B cell (primary cell): ENCODE measurements around the gene CPA4. TPM values are rescaled to one million over a fixed set of nuclear protein-coding genes. Genes with fewer than 3 reads are reported as not detected.

Experiments used
- ATAC-seq: fragments of 200-7000 bp; cut with Tn5 transposase; one replicate; pipeline ENCODE4 v1.10.0; 2021; ENCODE audit warnings: low read depth, mild to moderate bottlenecking, moderate number of reproducible peaks, moderate library complexity
- CTCF ChIA-PET: fragments of 350-600 bp; sonication (Branson Sonifier 250); formaldehyde crosslinking; loops from one replicate; lab custom pipeline; 2021; ENCODE audit warnings: antibody characterized with exemption, inconsistent platforms; lab: Charles Lee
- POLR2A ChIA-PET: fragments of 350-600 bp; sonication (Branson Sonifier 250); formaldehyde crosslinking; loops from one replicate; lab custom pipeline; 2021; ENCODE audit warnings: antibody characterized with exemption; lab: Charles Lee
- DNase-seq: peaks from one replicate; pipeline ENCODE4 v3.0.0; 2013
- H2AFZ ChIP-seq: 2 replicates; pipeline ENCODE4 v1.6.1; 2012; ENCODE audit warnings: mild to moderate bottlenecking, low read depth, low read length; ENCODE audit not compliant: insufficient read depth, poor library complexity, severe bottlenecking
- H3K27ac ChIP-seq, 2 donors: 1 replicate in 1 of 2; 2 replicates in 1 of 2; pipeline ENCODE4 v1.5.1; 2012 to 2013; ENCODE audit warnings: low read length in 2 of 2, mild to moderate bottlenecking in 2 of 2, moderate library complexity in 1 of 2
- H3K27me3 ChIP-seq, 4 experiments: fragments of 200-600 bp in 1 of 4; sonication (generic) in 1 of 4; replicated peaks in 1 of 4; 1 replicate in 2 of 4; 2 replicates in 2 of 4; pipeline versions ENCODE4 v1.6.1 to v1.7.0; 2013 to 2016; ENCODE audit warnings: low read length in 3 of 4, mild to moderate bottlenecking in 2 of 4, mixed read lengths in 1 of 4, moderate library complexity in 1 of 4; ENCODE audit not compliant: insufficient read depth in 4 of 4, control insufficient read depth in 3 of 4; ENCODE audit errors: control extremely low read depth in 1 of 4
- H3K36me3 ChIP-seq, 2 experiments: replicated peaks in 1 of 2; 1 replicate in 1 of 2; 2 replicates in 1 of 2; pipeline versions ENCODE4 v1.6.1 to v1.7.1; 2013; ENCODE audit warnings: low read length in 1 of 2; ENCODE audit not compliant: insufficient read depth in 2 of 2, control insufficient read depth in 1 of 2; ENCODE audit errors: control extremely low read depth in 1 of 2, extremely low read depth in 1 of 2
- H3K4me1 ChIP-seq, 2 donors: fragments of 200-600 bp in 1 of 2; sonication (generic) in 1 of 2; 1 replicate in 1 of 2; 2 replicates in 1 of 2; pipeline versions ENCODE4 v1.5.1 to v1.6.1; 2013 to 2017; ENCODE audit warnings: low read length in 2 of 2; ENCODE audit not compliant: control insufficient read depth in 2 of 2, insufficient read depth in 2 of 2
- H3K4me2 ChIP-seq: replicated peaks from 2 replicates; pipeline ENCODE3; 2012; ENCODE audit warnings: mild to moderate bottlenecking, low read depth, low read length; ENCODE audit not compliant: poor library complexity, severe bottlenecking
- H3K4me3 ChIP-seq, 5 experiments: fragments of 200-600 bp in 1 of 5; sonication (generic) in 1 of 5; 1 replicate in 3 of 5; 2 replicates in 2 of 5; pipeline versions ENCODE4 v1.5.1 to v1.7.0; 2011 to 2016; ENCODE audit warnings: low read length in 4 of 5, mild to moderate bottlenecking in 4 of 5, low read depth in 2 of 5, control low read depth in 1 of 5, moderate library complexity in 1 of 5; ENCODE audit not compliant: insufficient read depth in 1 of 5; ENCODE audit errors: control extremely low read depth in 1 of 5, extremely low read depth in 1 of 5
- H3K79me2 ChIP-seq: fragments of 200-600 bp; sonication (generic); one replicate; pipeline ENCODE4 v1.6.0; 2016; ENCODE audit warnings: low read length; ENCODE audit not compliant: control insufficient read depth, insufficient read depth
- H3K9ac ChIP-seq: fragments of 200-600 bp; sonication (generic); 2 replicates; pipeline ENCODE4 v1.6.1; 2017; ENCODE audit warnings: mild to moderate bottlenecking, low read length, moderate library complexity
- H3K9me3 ChIP-seq, 3 donors: one replicate each; pipeline versions ENCODE4 v1.6.1 to v1.7.1; 2013; ENCODE audit warnings: low read length in 2 of 3; ENCODE audit not compliant: control insufficient read depth in 2 of 3, insufficient read depth in 1 of 3; ENCODE audit errors: control extremely low read depth in 1 of 3
- H4K20me1 ChIP-seq: 2 replicates; pipeline ENCODE4 v1.6.0; 2012; ENCODE audit warnings: mild to moderate bottlenecking, low read length; ENCODE audit not compliant: insufficient read depth, control insufficient read depth, poor library complexity, severe bottlenecking
- H3K27ac Mint-ChIP-seq: one replicate; pipeline ENCODE4 v1.8.0; 2021; ENCODE audit warnings: mixed read lengths
- H3K27me3 Mint-ChIP-seq: one replicate; pipeline ENCODE4 v1.8.0; 2021; ENCODE audit warnings: mixed read lengths
- H3K4me1 Mint-ChIP-seq: one replicate; pipeline ENCODE4 v1.8.0; 2021; ENCODE audit warnings: mixed read lengths
- H3K4me3 Mint-ChIP-seq: one replicate; pipeline ENCODE4 v1.8.0; 2021; ENCODE audit warnings: mixed read lengths
- H3K9me3 Mint-ChIP-seq: one replicate; pipeline ENCODE4 v1.8.0; 2022; ENCODE audit warnings: mixed read lengths; ENCODE audit not compliant: insufficient read depth
- CTCF ChIP-seq: fragments of 200-600 bp; IDR thresholded peaks from one replicate; pipeline ENCODE4 v1.8.0; 2022; ENCODE audit warnings: antibody characterized with exemption, mild to moderate bottlenecking
- EZH2 ChIP-seq: IDR thresholded peaks from 2 replicates; pipeline ENCODE4 v1.6.1; 2012; ENCODE audit warnings: borderline replicate concordance, low read depth, mild to moderate bottlenecking, moderate library complexity, low read length; ENCODE audit not compliant: insufficient read depth, poor library complexity, severe bottlenecking
- WGBS: methylation state at CpG from one replicate; pipeline ENCODE4 v1.1.5; 2013; ENCODE audit warnings: missing lambda C conversion rate; ENCODE audit not compliant: insufficient coverage; 5-methylcytosine and 5-hydroxymethylcytosine counted together
- intact Hi-C: fragments of 100-400 bp; cut with micrococcal nuclease; formaldehyde crosslinking; loops from one replicate; pipeline ENCODE4 v1.10.0; 2022
- polyA plus RNA-seq: library from polyadenylated mRNA; depleted of rRNA; stranded (reverse); fragments of >200 nt; gene quantifications from 2 replicates; pipeline ENCODE4 v1.2.3, GENCODE V29; 2012
- total RNA-seq, 2 donors: library from RNA; stranded (reverse); fragments of 120-200 nt in 1 of 2; gene quantifications; 1 replicate in 1 of 2; 2 replicates in 1 of 2; pipeline versions ENCODE4 v1.2.3 to v1.2.4, GENCODE V29; 2013 to 2022

The CPA4 gene
- total and polyA plus RNA-seq, 2 donors (not counting 1 experiment from before 2014, with no cell fraction given) = not detected

GRCh38 chr7:130364451-130364850 is 71.5 kb downstream of the CPA4 start:
- peaks cover 4% of the 10 kb centered on the region for H3K9me3 Mint-ChIP-seq
- Histone ChIP-seq H3K9me3 (peaks cover 0 to 6% (median 1%) of the 10 kb centered on the region in 3 donors), H3K4me3 (no peak overlapping the region), H3K4me2 (no peak overlapping the region), H2AFZ (no peak overlapping the region), H3K9ac (no peak overlapping the region), H3K36me3 (no peaks in the 10 kb centered on the region), H3K4me1 (no peaks in the 10 kb centered on the region), H4K20me1 (no peaks in the 10 kb centered on the region), H3K27ac (no peak overlapping the region), H3K79me2 (no peaks in the 10 kb centered on the region), H3K27me3 (no peaks in the 10 kb centered on the region)
- WGBS = 94% methylated on average over 4 of the region's 4 CpGs
- ATAC-seq (no peak), DNase-seq (no peak)
- no peaks in the 10 kb centered on the region for H3K4me1 Mint-ChIP-seq
- CTCF ChIA-PET = no interaction called here
- POLR2A ChIA-PET = no interaction called here
- TF ChIP-seq CTCF (no peak), EZH2 (no peak)
- H3K4me3 Mint-ChIP-seq = no peak overlapping the region
- no peak overlapping the region for H3K27ac Mint-ChIP-seq
- intact Hi-C loops = no loop called here
- no peaks in the 10 kb centered on the region for H3K27me3 Mint-ChIP-seq

GRCh38 chr7:130365088-130365487 is 72.1 kb downstream of the CPA4 start:
- intact Hi-C loops = no loop called here
- Mint-ChIP-seq H3K27me3 (no peaks in the 10 kb centered on the region), H3K4me1 (no peaks in the 10 kb centered on the region), H3K9me3 (no peaks in the 10 kb centered on the region), H3K27ac (no peak overlapping the region), H3K4me3 (no peak overlapping the region)
- no peaks in the 10 kb centered on the region for H3K36me3 ChIP-seq
- H2AFZ ChIP-seq = no peak overlapping the region
- H3K4me1 ChIP-seq = no peaks in the 10 kb centered on the region
- no peak overlapping the region for H3K4me3 ChIP-seq
- peaks cover 0 to 3% (median 0%) of the 10 kb centered on the region in 3 donors for H3K9me3 ChIP-seq
- no peak overlapping the region for H3K4me2 ChIP-seq
- H3K9ac ChIP-seq = no peak overlapping the region
- ChIA-PET CTCF (no interaction called here), POLR2A (no interaction called here)
- 100% methylated on average over 2 of the region's 2 CpGs for WGBS
- no peak for ATAC-seq
- no peak for DNase-seq
- H3K27ac ChIP-seq = no peak overlapping the region
- no peaks in the 10 kb centered on the region for H4K20me1 ChIP-seq
- TF ChIP-seq EZH2 (no peak), CTCF (no peak)
- no peaks in the 10 kb centered on the region for H3K79me2 ChIP-seq
- no peaks in the 10 kb centered on the region for H3K27me3 ChIP-seq
